ENCODE measurements around the gene C6orf89.

DNA sequence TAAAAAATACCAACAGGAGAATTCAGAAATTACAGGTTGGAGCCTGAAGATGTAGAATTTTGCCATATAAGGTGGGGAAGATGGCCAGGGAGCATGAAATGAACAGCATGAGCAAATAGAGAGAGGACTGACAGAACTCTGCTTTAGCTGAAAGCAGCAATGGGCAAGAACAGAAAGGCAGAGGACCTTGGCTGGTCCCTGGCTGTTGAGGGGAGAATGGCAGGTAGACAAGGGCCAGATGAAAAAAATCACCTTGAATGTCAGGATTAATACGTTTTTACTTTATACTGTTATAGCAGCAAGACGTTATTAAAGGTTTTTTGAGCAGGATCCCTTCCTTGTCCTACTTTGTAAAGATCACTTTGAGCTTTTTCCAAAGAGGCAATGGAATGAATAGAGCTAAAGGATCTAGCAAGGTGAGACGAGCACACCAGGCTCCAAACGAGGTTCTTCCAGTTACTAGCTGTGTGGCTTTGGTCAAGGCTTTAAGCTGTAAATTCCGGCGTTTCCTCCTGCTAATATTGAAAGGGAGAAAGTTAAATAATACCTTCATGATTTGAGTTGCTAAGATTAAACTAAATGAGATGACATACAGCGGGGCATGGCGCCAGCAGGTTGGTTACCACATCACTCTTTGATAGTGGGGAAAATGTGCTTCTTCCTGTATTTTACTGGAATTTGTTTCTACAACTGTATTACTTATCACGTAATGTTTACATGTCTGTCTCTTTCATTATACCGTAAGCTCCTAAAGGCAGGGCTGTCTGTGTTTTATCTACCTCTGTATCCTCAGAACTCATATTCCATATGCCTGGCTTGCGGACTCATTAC lies 11.9 kb upstream of the C6orf89 start:
- TF ChIP-seq GATA2 (IDR thresholded peaks at IDR 0.05; ENCODE audit: low read depth, low read length) (no peak), GATA3 (IDR thresholded peaks at IDR 0.05; ENCODE audit: low read depth, low read length) (no peak)
